Parathyroid adenoma (tissue), 2 donors: ENCODE results near the gene CNN3.
A peak's percentile ranks its signal among the peaks of the same experiment; 100 is the strongest.

Experiments
- H2AFZ ChIP-seq: fragments of 300-600 bp; sonication (generic); one replicate; pipeline ENCODE4 v1.7.0; 2017; ENCODE audit warnings: antibody characterized with exemption, mild to moderate bottlenecking
- H3K27ac ChIP-seq: fragments of 300-600 bp; sonication (generic); one replicate; pipeline ENCODE4 v1.7.0; 2017
- H3K27me3 ChIP-seq: fragments of 300-600 bp; sonication (generic); one replicate; pipeline ENCODE4 v1.7.0; 2017; ENCODE audit warnings: low read length; ENCODE audit not compliant: control insufficient read depth, insufficient read depth
- H3K36me3 ChIP-seq: fragments of 300-600 bp; sonication (generic); one replicate; pipeline ENCODE4 v1.7.0; 2017; ENCODE audit warnings: low read length; ENCODE audit not compliant: control insufficient read depth, insufficient read depth
- H3K4me1 ChIP-seq: fragments of 300-600 bp; sonication (generic); one replicate; pipeline ENCODE4 v1.7.0; 2017; ENCODE audit warnings: control low read depth
- H3K4me2 ChIP-seq: fragments of 300-600 bp; sonication (generic); one replicate; pipeline ENCODE4 v1.7.0; 2017; ENCODE audit warnings: low read length
- H3K4me3 ChIP-seq: fragments of 300-600 bp; sonication (generic); one replicate; pipeline ENCODE4 v1.7.0; 2017; ENCODE audit warnings: low read depth, low read length
- H3K79me2 ChIP-seq: fragments of 300-600 bp; sonication (generic); one replicate; pipeline ENCODE4 v1.7.0; 2017; ENCODE audit warnings: control low read depth
- H3K9ac ChIP-seq: fragments of 300-600 bp; sonication (generic); one replicate; pipeline ENCODE4 v1.7.0; 2017; ENCODE audit warnings: mild to moderate bottlenecking
- H3K9me3 ChIP-seq: fragments of 300-600 bp; sonication (generic); one replicate; pipeline ENCODE4 v1.7.0; 2017; ENCODE audit warnings: low read length; ENCODE audit not compliant: control insufficient read depth
- TF ChIP-seq, protein P1 (sequence below): fragments of 300-600 bp; sonication (generic); IDR thresholded peaks from one replicate; pipeline ENCODE4 v1.7.0; 2017; ENCODE audit warnings: antibody characterized with exemption, mild to moderate bottlenecking
- donor health status: primary hyperparathyroidism.

The CNN3 gene

GRCh38 chr1:94970783-94971182 lies 43.9 kb upstream of the CNN3 start:
- peak overlapping the region; percentile 39 for H3K27ac ChIP-seq
- H3K36me3 ChIP-seq, result no peaks in the 10 kb centered on the region
- no peak overlapping the region for H3K4me2 ChIP-seq
- TF ChIP-seq, protein P1, sequence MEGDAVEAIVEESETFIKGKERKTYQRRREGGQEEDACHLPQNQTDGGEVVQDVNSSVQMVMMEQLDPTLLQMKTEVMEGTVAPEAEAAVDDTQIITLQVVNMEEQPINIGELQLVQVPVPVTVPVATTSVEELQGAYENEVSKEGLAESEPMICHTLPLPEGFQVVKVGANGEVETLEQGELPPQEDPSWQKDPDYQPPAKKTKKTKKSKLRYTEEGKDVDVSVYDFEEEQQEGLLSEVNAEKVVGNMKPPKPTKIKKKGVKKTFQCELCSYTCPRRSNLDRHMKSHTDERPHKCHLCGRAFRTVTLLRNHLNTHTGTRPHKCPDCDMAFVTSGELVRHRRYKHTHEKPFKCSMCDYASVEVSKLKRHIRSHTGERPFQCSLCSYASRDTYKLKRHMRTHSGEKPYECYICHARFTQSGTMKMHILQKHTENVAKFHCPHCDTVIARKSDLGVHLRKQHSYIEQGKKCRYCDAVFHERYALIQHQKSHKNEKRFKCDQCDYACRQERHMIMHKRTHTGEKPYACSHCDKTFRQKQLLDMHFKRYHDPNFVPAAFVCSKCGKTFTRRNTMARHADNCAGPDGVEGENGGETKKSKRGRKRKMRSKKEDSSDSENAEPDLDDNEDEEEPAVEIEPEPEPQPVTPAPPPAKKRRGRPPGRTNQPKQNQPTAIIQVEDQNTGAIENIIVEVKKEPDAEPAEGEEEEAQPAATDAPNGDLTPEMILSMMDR, result no peak
- no peaks in the 10 kb centered on the region for H3K9me3 ChIP-seq
- H3K79me2 ChIP-seq, result no peaks in the 10 kb centered on the region
- H3K27me3 ChIP-seq, result no peaks in the 10 kb centered on the region
- H3K9ac ChIP-seq, result no peak overlapping the region
- no peak overlapping the region for H2AFZ ChIP-seq
- H3K4me3 ChIP-seq, result no peak overlapping the region
- H3K4me1 ChIP-seq, result peaks cover 4% of the 10 kb centered on the region

DNA sequence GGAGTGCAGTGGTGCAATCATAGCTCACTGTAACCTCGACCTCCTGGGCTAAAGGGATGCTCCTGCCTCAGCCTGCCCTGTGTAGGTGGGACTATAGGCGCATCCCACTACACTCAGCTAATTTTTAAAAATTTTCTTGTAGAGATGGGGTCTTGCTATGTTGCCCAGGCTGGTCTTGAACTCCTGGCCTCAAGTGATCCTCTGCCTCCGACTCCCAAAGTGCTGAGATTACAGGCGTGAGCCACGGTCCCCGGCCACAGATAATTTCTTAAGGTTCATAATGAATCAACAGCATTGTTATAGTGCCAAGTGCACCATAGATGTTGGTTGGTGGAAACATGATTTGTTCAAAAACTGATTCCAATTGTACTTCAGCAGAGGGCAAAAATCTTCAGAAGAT lies 42.2 kb upstream of the CNN3 start:
- H3K9me3 ChIP-seq, result no peaks in the 10 kb centered on the region
- H3K79me2 ChIP-seq, result no peaks in the 10 kb centered on the region
- no peaks in the 10 kb centered on the region for H3K27me3 ChIP-seq
- TF ChIP-seq, protein P1, result no peak
- no peaks in the 10 kb centered on the region for H3K36me3 ChIP-seq
- H3K9ac ChIP-seq, result no peak overlapping the region
- H3K4me2 ChIP-seq, result no peak overlapping the region
- H3K4me1 ChIP-seq, result peaks cover 4% of the 10 kb centered on the region
- H3K4me3 ChIP-seq, result no peak overlapping the region
- H3K27ac ChIP-seq, result no peak overlapping the region
- H2AFZ ChIP-seq, result no peak overlapping the region

GRCh38 chr1:94966033-94966432 lies 39.1 kb upstream of the CNN3 start:
- Histone ChIP-seq H3K4me1 (peaks cover 4% of the 10 kb centered on the region), H3K4me2 (no peak overlapping the region), H3K9me3 (no peaks in the 10 kb centered on the region), H2AFZ (no peak overlapping the region), H3K27ac (no peak overlapping the region), H3K4me3 (no peak overlapping the region), H3K27me3 (no peaks in the 10 kb centered on the region), H3K79me2 (no peaks in the 10 kb centered on the region), H3K9ac (no peak overlapping the region), H3K36me3 (no peaks in the 10 kb centered on the region)
- TF ChIP-seq, protein P1, result no peak

DNA sequence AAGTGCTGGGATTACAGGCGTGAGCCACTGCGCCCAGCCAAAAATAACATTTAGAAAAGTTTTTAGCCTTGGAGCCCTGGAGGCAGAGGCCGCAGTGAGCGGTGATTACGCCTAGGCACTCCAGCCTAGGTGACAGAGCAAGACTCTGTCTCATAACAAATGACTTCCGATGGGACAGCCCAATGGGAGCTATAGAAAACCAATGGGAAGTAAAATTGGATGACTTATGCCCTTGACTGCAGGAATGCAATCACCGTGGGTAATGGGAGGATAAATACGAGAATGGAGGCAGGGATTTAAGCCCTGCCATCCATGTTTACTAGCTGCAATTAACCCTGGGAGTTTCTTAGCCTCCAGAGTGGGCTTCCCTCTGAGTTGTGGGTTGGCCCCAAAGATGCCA lies 37.0 kb upstream of the CNN3 start:
- H3K4me3 ChIP-seq, result no peak overlapping the region
- no peaks in the 10 kb centered on the region for H3K9me3 ChIP-seq
- H3K79me2 ChIP-seq, result no peaks in the 10 kb centered on the region
- no peak overlapping the region for H2AFZ ChIP-seq
- H3K36me3 ChIP-seq, result no peaks in the 10 kb centered on the region
- TF ChIP-seq, protein P1, result no peak
- H3K27me3 ChIP-seq, result no peaks in the 10 kb centered on the region
- no peak overlapping the region for H3K9ac ChIP-seq
- H3K4me1 ChIP-seq, result no peaks in the 10 kb centered on the region
- H3K4me2 ChIP-seq, result no peak overlapping the region
- H3K27ac ChIP-seq, result no peak overlapping the region

- Histone ChIP-seq H3K9ac (no peak overlapping the region), H3K4me3 (peak overlapping the region; percentile 39), H3K4me2 (peak overlapping the region; percentile 76), H3K4me1 (no peaks in the 10 kb centered on the region), H3K36me3 (no peaks in the 10 kb centered on the region), H3K79me2 (no peaks in the 10 kb centered on the region), H3K27ac (peak overlapping the region; percentile 45), H3K27me3 (no peaks in the 10 kb centered on the region), H3K9me3 (no peaks in the 10 kb centered on the region), H2AFZ (peak overlapping the region; percentile 61)
- TF ChIP-seq, protein P1, result no peak
Observed at GRCh38 chr1:94962409-94963265, 35.7 kb upstream of the CNN3 start.
